ENCODE data around the gene SLC39A6.

SLC39A6 gene

GRCh38 chr18:36153771-36154170, 24.6 kb upstream of the SLC39A6 start:
- Mint-ChIP-seq H3K4me1 (peaks cover 21% of the 10 kb centered on the region), H3K27ac (no peak overlapping the region), H3K9me3 (no peaks in the 10 kb centered on the region), H3K36me3 (ENCODE audit: low read depth) (peaks cover 51% of the 10 kb centered on the region), H3K27me3 (no peaks in the 10 kb centered on the region), H3K4me3 (no peak overlapping the region)
- ATAC-seq (no peak), DNase-seq (no peak)

GRCh38 chr18:36153203-36153602, 24.1 kb upstream of the SLC39A6 start:
- no peak overlapping the region for H3K4me3 Mint-ChIP-seq
- H3K4me1 Mint-ChIP-seq = peaks cover 18% of the 10 kb centered on the region
- no peaks in the 10 kb centered on the region for H3K9me3 Mint-ChIP-seq
- H3K27ac Mint-ChIP-seq = no peak overlapping the region
- ATAC-seq (no peak), DNase-seq (no peak)
- no peaks in the 10 kb centered on the region for H3K27me3 Mint-ChIP-seq
- H3K36me3 Mint-ChIP-seq (ENCODE audit: low read depth) = peaks cover 51% of the 10 kb centered on the region

GRCh38 chr18:36152781-36153180, 23.6 kb upstream of the SLC39A6 start:
- DNase-seq (no peak), ATAC-seq (no peak)
- Mint-ChIP-seq H3K9me3 (no peaks in the 10 kb centered on the region), H3K27me3 (no peaks in the 10 kb centered on the region), H3K4me1 (peaks cover 18% of the 10 kb centered on the region), H3K27ac (no peak overlapping the region), H3K4me3 (no peak overlapping the region), H3K36me3 (ENCODE audit: low read depth) (peaks cover 54% of the 10 kb centered on the region)

DNA sequence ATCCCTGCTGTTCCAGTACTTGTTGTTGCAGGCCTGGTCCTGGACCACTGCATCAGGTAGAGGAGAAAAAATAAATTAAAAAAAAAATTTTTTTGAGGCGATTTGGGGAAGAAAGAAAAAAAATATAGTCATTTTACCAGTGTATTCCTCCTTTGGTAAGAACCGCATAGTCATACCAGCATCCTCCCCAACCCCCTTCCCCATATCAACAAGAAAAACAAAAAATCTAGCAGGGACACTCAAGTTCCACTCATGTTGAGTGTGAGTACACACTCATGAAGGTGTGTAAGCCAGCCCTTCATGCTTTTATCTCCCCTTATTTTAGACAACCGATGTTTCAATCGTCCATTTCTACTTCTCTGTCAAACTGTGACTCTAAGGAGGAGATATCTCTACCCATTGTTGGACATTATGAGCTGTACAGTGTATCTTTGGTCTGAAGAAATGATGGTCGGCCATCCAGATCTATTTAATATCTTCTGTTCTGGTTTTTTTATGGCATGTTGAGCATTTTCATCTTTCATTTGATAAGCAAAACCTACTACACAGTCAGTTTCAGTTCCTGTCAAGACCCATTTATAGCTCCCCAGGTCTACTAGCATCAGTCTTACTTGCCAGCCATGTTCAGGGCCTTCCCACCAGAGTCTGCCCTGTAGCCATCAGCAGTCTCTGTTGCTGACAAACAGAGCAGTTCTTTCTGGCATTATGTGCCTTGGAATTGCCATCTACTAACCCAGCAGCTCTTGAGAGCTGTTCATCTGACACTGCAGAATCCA, 20.6 kb upstream of the SLC39A6 start:
- H3K4me1 Mint-ChIP-seq = peaks cover 15% of the 10 kb centered on the region
- no peaks in the 10 kb centered on the region for H3K9me3 Mint-ChIP-seq
- H3K4me3 Mint-ChIP-seq = no peak overlapping the region
- no peak overlapping the region for H3K27ac Mint-ChIP-seq
- H3K27me3 Mint-ChIP-seq = no peaks in the 10 kb centered on the region
- DNase-seq (no peak), ATAC-seq (no peak)
- peaks cover 53% of the 10 kb centered on the region for H3K36me3 Mint-ChIP-seq (ENCODE audit: low read depth)

DNA sequence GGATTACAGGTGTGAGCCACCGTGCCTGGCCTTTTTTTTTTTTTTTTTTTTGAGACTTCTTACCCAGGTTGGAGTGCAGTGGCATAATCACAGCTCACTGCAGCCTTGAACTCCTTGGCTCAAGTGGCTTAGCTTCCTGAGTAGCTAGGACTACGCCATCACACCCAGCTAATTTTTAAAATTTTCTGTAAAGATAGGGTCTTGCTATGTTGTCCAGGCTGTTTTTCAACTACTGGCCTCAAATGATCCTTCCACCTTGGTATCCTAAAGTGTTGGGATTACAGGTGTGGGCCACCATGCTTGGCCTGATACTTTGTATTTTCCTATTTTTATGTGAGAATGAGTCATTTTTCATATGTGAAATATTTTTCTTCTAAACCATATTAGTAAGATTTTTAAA, 14.3 kb upstream of the SLC39A6 start:
- H3K4me3 Mint-ChIP-seq = no peak overlapping the region
- H3K27ac Mint-ChIP-seq = no peak overlapping the region
- DNase-seq (no peak), ATAC-seq (no peak)
- peaks cover 57% of the 10 kb centered on the region for H3K36me3 Mint-ChIP-seq (ENCODE audit: low read depth)
- no peaks in the 10 kb centered on the region for H3K9me3 Mint-ChIP-seq
- peaks cover 3% of the 10 kb centered on the region for H3K4me1 Mint-ChIP-seq
- H3K27me3 Mint-ChIP-seq = no peaks in the 10 kb centered on the region

- Mint-ChIP-seq H3K4me1 (peaks cover 3% of the 10 kb centered on the region), H3K4me3 (no peak overlapping the region), H3K27ac (no peak overlapping the region), H3K36me3 (ENCODE audit: low read depth) (peaks cover 57% of the 10 kb centered on the region), H3K27me3 (no peaks in the 10 kb centered on the region), H3K9me3 (no peaks in the 10 kb centered on the region)
- DNase-seq (no peak), ATAC-seq (no peak)
Observed at GRCh38 chr18:36142751-36143150, 13.6 kb upstream of the SLC39A6 start.

GRCh38 chr18:36141576-36141975, 12.4 kb upstream of the SLC39A6 start:
- Mint-ChIP-seq H3K9me3 (no peaks in the 10 kb centered on the region), H3K4me1 (peaks cover 3% of the 10 kb centered on the region), H3K27ac (no peak overlapping the region), H3K36me3 (ENCODE audit: low read depth) (peaks cover 57% of the 10 kb centered on the region), H3K27me3 (no peaks in the 10 kb centered on the region), H3K4me3 (no peak overlapping the region)
- ATAC-seq (no peak), DNase-seq (no peak)

GRCh38 chr18:36139245-36139644, 10.1 kb upstream of the SLC39A6 start:
- no peak overlapping the region for H3K27ac Mint-ChIP-seq
- H3K36me3 Mint-ChIP-seq (ENCODE audit: low read depth) = peaks cover 52% of the 10 kb centered on the region
- H3K4me1 Mint-ChIP-seq = peaks cover 6% of the 10 kb centered on the region
- DNase-seq (no peak), ATAC-seq (no peak)
- no peaks in the 10 kb centered on the region for H3K9me3 Mint-ChIP-seq
- H3K27me3 Mint-ChIP-seq = no peaks in the 10 kb centered on the region
- no peak overlapping the region for H3K4me3 Mint-ChIP-seq

DNA sequence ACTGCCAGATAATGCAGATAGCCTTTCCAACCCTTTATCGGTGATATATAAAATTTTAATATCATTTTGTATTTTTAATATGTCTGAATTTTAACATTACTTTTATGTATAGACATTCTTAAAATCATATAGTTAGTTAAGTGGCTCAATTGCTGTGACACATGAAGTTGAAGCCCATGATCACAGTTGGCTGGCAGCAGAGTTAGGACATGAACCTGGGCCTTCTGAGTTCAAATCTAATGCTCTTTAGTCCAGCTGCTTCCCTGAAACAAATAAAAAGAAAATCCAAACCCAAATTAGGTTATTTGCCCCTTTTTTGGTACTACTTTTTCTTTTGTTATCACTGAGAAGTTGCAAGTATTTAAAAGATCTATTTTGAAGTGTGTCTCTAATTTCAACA, 6.1 kb upstream of the SLC39A6 start:
- Mint-ChIP-seq H3K27me3 (no peaks in the 10 kb centered on the region), H3K4me3 (no peak overlapping the region), H3K9me3 (no peaks in the 10 kb centered on the region), H3K27ac (no peak overlapping the region), H3K4me1 (peaks cover 32% of the 10 kb centered on the region), H3K36me3 (ENCODE audit: low read depth) (peaks cover 40% of the 10 kb centered on the region)
- no peak for DNase-seq
- ATAC-seq = no peak

DNA sequence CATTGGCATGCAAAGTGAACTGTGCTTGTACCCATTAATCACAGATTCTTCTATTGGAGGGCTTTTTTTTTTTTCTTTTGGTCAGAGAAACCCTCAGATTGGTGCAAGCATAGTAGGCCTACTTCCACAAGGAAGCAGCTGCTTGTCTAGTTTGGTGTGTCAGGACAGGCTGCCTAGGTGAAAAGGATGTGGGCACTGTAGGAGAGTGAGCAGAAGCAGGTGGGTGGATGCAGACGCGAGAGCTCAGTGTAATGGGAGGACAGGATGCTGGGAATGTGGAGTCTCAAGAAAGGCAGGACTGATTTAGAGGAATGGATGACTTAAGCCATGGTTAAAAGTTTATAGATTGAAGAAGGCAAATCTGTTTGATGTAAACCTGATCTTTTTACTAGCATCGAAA, 3.6 kb upstream of the SLC39A6 start:
- Mint-ChIP-seq H3K4me3 (peak overlapping the region; percentile 16), H3K27me3 (no peaks in the 10 kb centered on the region), H3K4me1 (peaks cover 39% of the 10 kb centered on the region), H3K36me3 (ENCODE audit: low read depth) (peaks cover 27% of the 10 kb centered on the region), H3K9me3 (no peaks in the 10 kb centered on the region), H3K27ac (no peak overlapping the region)
- no peak for ATAC-seq
- DNase-seq = no peak

GRCh38 chr18:36131692-36132483, 2.7 kb upstream of the SLC39A6 start:
- no peaks in the 10 kb centered on the region for H3K27me3 Mint-ChIP-seq
- DNase-seq (no peak), ATAC-seq (no peak)
- peaks cover 44% of the 10 kb centered on the region for H3K4me1 Mint-ChIP-seq
- peak overlapping the region; percentile 50 for H3K27ac Mint-ChIP-seq
- no peaks in the 10 kb centered on the region for H3K9me3 Mint-ChIP-seq
- H3K36me3 Mint-ChIP-seq (ENCODE audit: low read depth) = peaks cover 25% of the 10 kb centered on the region
- H3K4me3 Mint-ChIP-seq = peak overlapping the region; percentile 87

- DNase-seq (no peak), ATAC-seq (no peak)
- Mint-ChIP-seq H3K4me1 (peaks cover 52% of the 10 kb centered on the region), H3K9me3 (no peaks in the 10 kb centered on the region), H3K4me3 (peak overlapping the region; percentile 87), H3K27ac (peak overlapping the region; percentile 92), H3K36me3 (ENCODE audit: low read depth) (peaks cover 27% of the 10 kb centered on the region), H3K27me3 (no peaks in the 10 kb centered on the region)
Observed at GRCh38 chr18:36130883-36131653, 1.9 kb upstream of the SLC39A6 start.

- H3K27ac Mint-ChIP-seq = peak overlapping the region; percentile 92
- H3K4me3 Mint-ChIP-seq = peak overlapping the region; percentile 87
Observed at GRCh38 chr18:36130039-36130831, 1.1 kb upstream of the SLC39A6 start.

DNA sequence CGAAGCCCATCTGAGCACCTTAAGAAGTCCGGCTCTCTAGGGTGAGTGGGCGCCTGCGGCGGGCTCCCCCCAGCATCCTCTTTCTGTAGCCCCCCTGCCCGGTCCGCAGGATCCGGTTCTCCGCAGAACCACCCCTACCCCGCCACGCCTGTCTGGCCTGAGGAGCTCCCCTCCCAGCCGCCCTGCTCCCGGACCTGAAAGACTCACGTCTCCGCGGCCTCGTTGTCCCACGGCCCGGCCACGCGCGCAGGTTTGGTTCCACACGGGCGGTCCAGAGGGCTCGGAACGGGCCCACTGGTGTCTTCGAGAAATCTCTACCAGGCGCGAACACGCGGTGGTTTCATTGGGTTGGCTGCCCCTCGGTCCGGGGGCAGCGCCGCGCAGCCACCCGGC, 237 bp downstream of the SLC39A6 start:
- Mint-ChIP-seq H3K36me3 (ENCODE audit: low read depth) (peaks cover 29% of the 10 kb centered on the region), H3K9me3 (no peaks in the 10 kb centered on the region), H3K4me3 (peak overlapping the region; percentile 87), H3K27ac (peak overlapping the region; percentile 92), H3K27me3 (no peaks in the 10 kb centered on the region), H3K4me1 (peaks cover 54% of the 10 kb centered on the region)
- ATAC-seq (no peak), DNase-seq (no peak)

More at GRCh38 chr18:36130039-36130831, 1.1 kb upstream of the SLC39A6 start:
- Mint-ChIP-seq H3K27me3 (no peaks in the 10 kb centered on the region), H3K36me3 (ENCODE audit: low read depth) (peaks cover 24% of the 10 kb centered on the region), H3K4me1 (peaks cover 55% of the 10 kb centered on the region), H3K9me3 (no peaks in the 10 kb centered on the region)
- ATAC-seq (peak; percentile 18), DNase-seq (no peak)

Measured in activated naive CD8-positive, alpha-beta T cell treated with anti-CD3 and anti-CD28 coated beads, Interleukin-2, amount 50 U/mL, for 24 hours (primary cell).